ENCODE data around the gene ACHE. TPM values are rescaled to one million over a fixed set of nuclear protein-coding genes. Genes with fewer than 3 reads are reported as not detected.

Gene ACHE
- total and polyA plus RNA-seq, 9 donors: 21.5 to 62.9 (median 47.3) TPM

- Histone ChIP-seq H3K9me3 (replicated peaks; ENCODE audit: control insufficient read depth, low read depth, low read length) (no peaks in the 10 kb centered on the region), H3K4me1 (ENCODE audit: control insufficient read depth, insufficient read depth, low read length) (peaks cover 44% of the 10 kb centered on the region)
- WGBS (ENCODE audit: insufficient coverage): 80% methylated on average over 20 of the region's 27 CpGs
These were observed 9.3 kb downstream of the ACHE start for GRCh38 chr7:100886142-100886935.

GRCh38 chr7:100885440-100886141 lies 10.1 kb downstream of the ACHE start:
- no peaks in the 10 kb centered on the region for H3K27me3 ChIP-seq (ENCODE audit: control insufficient read depth, insufficient read depth, low read length)
- 86% methylated on average over 19 of the region's 22 CpGs for WGBS (ENCODE audit: insufficient coverage)
- no peaks in the 10 kb centered on the region for H3K9me3 ChIP-seq (replicated peaks; ENCODE audit: control insufficient read depth, low read depth, low read length)
- H3K4me1 ChIP-seq (ENCODE audit: control insufficient read depth, insufficient read depth, low read length): peaks cover 36% of the 10 kb centered on the region
- no peak overlapping the region for H3K27ac ChIP-seq (ENCODE audit: low read length)
- peaks cover 82% of the 10 kb centered on the region for H3K36me3 ChIP-seq (ENCODE audit: control insufficient read depth, insufficient read depth, low read length)
- no peak overlapping the region for H3K4me3 ChIP-seq (ENCODE audit: low read length)
- no peak for DNase-seq

More at GRCh38 chr7:100886142-100886935, 9.3 kb downstream of the ACHE start:
- peaks cover 75% of the 10 kb centered on the region for H3K36me3 ChIP-seq (ENCODE audit: control insufficient read depth, insufficient read depth, low read length)
- H3K27ac ChIP-seq (ENCODE audit: low read length): no peak overlapping the region
- no peak for DNase-seq
- peaks cover 4% of the 10 kb centered on the region for H3K27me3 ChIP-seq (ENCODE audit: control insufficient read depth, insufficient read depth, low read length)
- H3K4me3 ChIP-seq (ENCODE audit: low read length): no peak overlapping the region

GRCh38 chr7:100884736-100885439 lies 10.8 kb downstream of the ACHE start:
- Histone ChIP-seq H3K27ac (ENCODE audit: low read length) (no peak overlapping the region), H3K4me3 (ENCODE audit: low read length) (no peak overlapping the region)

GRCh38 chr7:100882785-100883526 lies 12.7 kb downstream of the ACHE start:
- Histone ChIP-seq H3K27me3 (ENCODE audit: control insufficient read depth, insufficient read depth, low read length) (no peaks in the 10 kb centered on the region), H3K9me3 (replicated peaks; ENCODE audit: control insufficient read depth, low read depth, low read length) (no peaks in the 10 kb centered on the region), H3K4me1 (ENCODE audit: control insufficient read depth, insufficient read depth, low read length) (peaks cover 16% of the 10 kb centered on the region), H3K4me3 (ENCODE audit: low read length) (no peak overlapping the region), H3K36me3 (ENCODE audit: control insufficient read depth, insufficient read depth, low read length) (peaks cover 87% of the 10 kb centered on the region), H3K27ac (ENCODE audit: low read length) (no peak overlapping the region)
- no peak for DNase-seq
- WGBS (ENCODE audit: insufficient coverage): 93% methylated on average over 21 of the region's 24 CpGs

More at GRCh38 chr7:100884736-100885439, 10.8 kb downstream of the ACHE start:
- Histone ChIP-seq H3K36me3 (ENCODE audit: control insufficient read depth, insufficient read depth, low read length) (peaks cover 86% of the 10 kb centered on the region), H3K4me1 (ENCODE audit: control insufficient read depth, insufficient read depth, low read length) (peaks cover 29% of the 10 kb centered on the region), H3K9me3 (replicated peaks; ENCODE audit: control insufficient read depth, low read depth, low read length) (no peaks in the 10 kb centered on the region), H3K27me3 (ENCODE audit: control insufficient read depth, insufficient read depth, low read length) (no peaks in the 10 kb centered on the region)
- 94% methylated on average over 14 of the region's 29 CpGs for WGBS (ENCODE audit: insufficient coverage)
- DNase-seq: no peak

- Histone ChIP-seq H3K4me3 (ENCODE audit: low read length) (no peak overlapping the region), H3K27ac (ENCODE audit: low read length) (no peak overlapping the region), H3K4me1 (ENCODE audit: control insufficient read depth, insufficient read depth, low read length) (peaks cover 8% of the 10 kb centered on the region), H3K9me3 (replicated peaks; ENCODE audit: control insufficient read depth, low read depth, low read length) (no peaks in the 10 kb centered on the region), H3K27me3 (ENCODE audit: control insufficient read depth, insufficient read depth, low read length) (no peaks in the 10 kb centered on the region), H3K36me3 (ENCODE audit: control insufficient read depth, insufficient read depth, low read length) (peaks cover 84% of the 10 kb centered on the region)
- no peak for DNase-seq
- WGBS (ENCODE audit: insufficient coverage): 89% methylated on average over 3 of the region's 9 CpGs
These were observed 13.5 kb downstream of the ACHE start for GRCh38 chr7:100882201-100882600.

GRCh38 chr7:100881136-100881535 lies 14.6 kb downstream of the ACHE start:
- no peak for DNase-seq
- WGBS (ENCODE audit: insufficient coverage): 95% methylated on average over 19 of the region's 20 CpGs
- H3K36me3 ChIP-seq (ENCODE audit: control insufficient read depth, insufficient read depth, low read length): peaks cover 82% of the 10 kb centered on the region
- peaks cover 8% of the 10 kb centered on the region for H3K4me1 ChIP-seq (ENCODE audit: control insufficient read depth, insufficient read depth, low read length)
- H3K4me3 ChIP-seq (ENCODE audit: low read length): no peak overlapping the region
- H3K27me3 ChIP-seq (ENCODE audit: control insufficient read depth, insufficient read depth, low read length): no peaks in the 10 kb centered on the region
- no peaks in the 10 kb centered on the region for H3K9me3 ChIP-seq (replicated peaks; ENCODE audit: control insufficient read depth, low read depth, low read length)
- no peak overlapping the region for H3K27ac ChIP-seq (ENCODE audit: low read length)

- no peaks in the 10 kb centered on the region for H3K27me3 ChIP-seq (ENCODE audit: control insufficient read depth, insufficient read depth, low read length)
- no peak for DNase-seq
- no peaks in the 10 kb centered on the region for H3K9me3 ChIP-seq (replicated peaks; ENCODE audit: control insufficient read depth, low read depth, low read length)
- no peak overlapping the region for H3K4me3 ChIP-seq (ENCODE audit: low read length)
- WGBS (ENCODE audit: insufficient coverage): 76% methylated on average over 6 of the region's 7 CpGs
- no peak overlapping the region for H3K27ac ChIP-seq (ENCODE audit: low read length)
- peaks cover 13% of the 10 kb centered on the region for H3K4me1 ChIP-seq (ENCODE audit: control insufficient read depth, insufficient read depth, low read length)
- peaks cover 77% of the 10 kb centered on the region for H3K36me3 ChIP-seq (ENCODE audit: control insufficient read depth, insufficient read depth, low read length)
These were observed 15.0 kb downstream of the ACHE start for GRCh38 chr7:100880645-100881044.

GRCh38 chr7:100879685-100880261 lies 15.9 kb downstream of the ACHE start:
- H3K4me3 ChIP-seq (ENCODE audit: low read length): no peak overlapping the region
- H3K4me1 ChIP-seq (ENCODE audit: control insufficient read depth, insufficient read depth, low read length): peaks cover 14% of the 10 kb centered on the region

GRCh38 chr7:100878685-100879084 lies 17.0 kb downstream of the ACHE start:
- peaks cover 22% of the 10 kb centered on the region for H3K4me1 ChIP-seq (ENCODE audit: control insufficient read depth, insufficient read depth, low read length)
- no peaks in the 10 kb centered on the region for H3K27me3 ChIP-seq (ENCODE audit: control insufficient read depth, insufficient read depth, low read length)
- peaks cover 63% of the 10 kb centered on the region for H3K36me3 ChIP-seq (ENCODE audit: control insufficient read depth, insufficient read depth, low read length)
- no peak overlapping the region for H3K4me3 ChIP-seq (ENCODE audit: low read length)
- no peak overlapping the region for H3K27ac ChIP-seq (ENCODE audit: low read length)
- DNase-seq: no peak
- no peaks in the 10 kb centered on the region for H3K9me3 ChIP-seq (replicated peaks; ENCODE audit: control insufficient read depth, low read depth, low read length)
- 91% methylated on average over 6 of the region's 6 CpGs for WGBS (ENCODE audit: insufficient coverage)

More at GRCh38 chr7:100879685-100880261, 15.9 kb downstream of the ACHE start:
- Histone ChIP-seq H3K27me3 (ENCODE audit: control insufficient read depth, insufficient read depth, low read length) (no peaks in the 10 kb centered on the region), H3K9me3 (replicated peaks; ENCODE audit: control insufficient read depth, low read depth, low read length) (no peaks in the 10 kb centered on the region), H3K27ac (ENCODE audit: low read length) (no peak overlapping the region), H3K36me3 (ENCODE audit: control insufficient read depth, insufficient read depth, low read length) (peaks cover 69% of the 10 kb centered on the region)
- DNase-seq: no peak
- WGBS (ENCODE audit: insufficient coverage): 84% methylated on average over 11 of the region's 11 CpGs
